Effector memory CD4-positive, alpha-beta T cell (primary cell): Measurements from ENCODE around the gene DDX24.

ENCODE experiments used
- DNase-seq, 3 donors: peaks; one replicate each; pipeline ENCODE4 v3.0.0-alpha.2; 2020
- H3K27ac ChIP-seq: 2 replicates; pipeline ENCODE4 v1.7.0; 2013; ENCODE audit warnings: mild to moderate bottlenecking, low read length, moderate library complexity; ENCODE audit not compliant: insufficient read depth, poor library complexity, severe bottlenecking
- H3K27me3 ChIP-seq: replicated peaks from 2 replicates; pipeline ENCODE4 v1.7.0; 2013; ENCODE audit warnings: mild to moderate bottlenecking, low read length; ENCODE audit not compliant: insufficient read depth, control insufficient read depth, poor library complexity, severe bottlenecking
- H3K36me3 ChIP-seq: 2 replicates; pipeline ENCODE4 v1.7.0; 2013; ENCODE audit warnings: mild to moderate bottlenecking, low read length, moderate library complexity; ENCODE audit not compliant: control insufficient read depth, insufficient read depth
- H3K4me1 ChIP-seq: 2 replicates; pipeline ENCODE4 v1.7.0; 2013; ENCODE audit warnings: low read length, mild to moderate bottlenecking; ENCODE audit not compliant: control insufficient read depth, insufficient read depth, poor library complexity, severe bottlenecking
- H3K4me3 ChIP-seq: 2 replicates; pipeline ENCODE4 v1.7.0; 2013; ENCODE audit warnings: low read length, low read depth, mild to moderate bottlenecking; ENCODE audit not compliant: insufficient read depth, poor library complexity, severe bottlenecking
- H3K9me3 ChIP-seq: 2 replicates; pipeline ENCODE4 v1.7.0; 2013; ENCODE audit warnings: mild to moderate bottlenecking, low read length, moderate library complexity; ENCODE audit not compliant: control insufficient read depth

Gene DDX24

GRCh38 chr14:94018308-94018707 lies 62.7 kb downstream of the DDX24 start:
- H3K27ac ChIP-seq, result no peak overlapping the region

DNA sequence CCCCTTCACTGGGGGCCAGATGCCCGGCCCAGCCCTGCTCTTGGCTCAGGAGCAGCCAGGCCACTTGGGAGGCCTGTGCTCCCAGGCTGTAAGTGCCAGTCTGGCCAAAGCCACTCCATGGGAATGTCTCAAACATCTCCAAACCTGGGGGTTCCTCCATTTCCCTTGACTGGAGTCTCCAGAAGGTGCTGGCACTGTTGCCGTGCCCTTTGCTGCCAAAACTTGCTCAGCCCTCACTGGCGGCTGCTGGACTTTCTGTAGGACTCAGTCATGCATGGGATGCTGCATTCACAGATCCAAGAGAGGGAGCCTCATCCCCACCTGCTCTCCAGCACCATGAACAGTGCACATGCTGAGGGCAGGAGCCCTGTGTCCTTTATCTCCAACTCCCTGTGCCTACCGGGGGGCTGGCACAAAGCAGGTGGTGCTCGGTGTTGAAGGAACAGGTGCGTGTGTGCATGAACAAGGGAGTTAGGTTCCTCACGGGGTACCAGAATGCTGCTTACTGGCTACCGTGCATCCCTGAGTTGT lies 64.5 kb downstream of the DDX24 start:
- H3K4me3 ChIP-seq, result no peak overlapping the region
- no peak for DNase-seq
- no peaks in the 10 kb centered on the region for H3K9me3 ChIP-seq
- H3K36me3 ChIP-seq, result no peaks in the 10 kb centered on the region
- no peaks in the 10 kb centered on the region for H3K27me3 ChIP-seq
- H3K4me1 ChIP-seq, result peaks cover 8% of the 10 kb centered on the region
- H3K27ac ChIP-seq, result no peak overlapping the region

More at GRCh38 chr14:94018308-94018707, 62.7 kb downstream of the DDX24 start:
- Histone ChIP-seq H3K36me3 (no peaks in the 10 kb centered on the region), H3K27me3 (no peaks in the 10 kb centered on the region), H3K9me3 (no peaks in the 10 kb centered on the region), H3K4me1 (no peaks in the 10 kb centered on the region), H3K4me3 (no peak overlapping the region)
- no peak for DNase-seq

GRCh38 chr14:94015223-94015622 lies 65.8 kb downstream of the DDX24 start:
- Histone ChIP-seq H3K4me1 (peaks cover 16% of the 10 kb centered on the region), H3K9me3 (no peaks in the 10 kb centered on the region), H3K27ac (no peak overlapping the region), H3K27me3 (no peaks in the 10 kb centered on the region), H3K4me3 (no peak overlapping the region), H3K36me3 (no peaks in the 10 kb centered on the region)
- no peak for DNase-seq

DNA sequence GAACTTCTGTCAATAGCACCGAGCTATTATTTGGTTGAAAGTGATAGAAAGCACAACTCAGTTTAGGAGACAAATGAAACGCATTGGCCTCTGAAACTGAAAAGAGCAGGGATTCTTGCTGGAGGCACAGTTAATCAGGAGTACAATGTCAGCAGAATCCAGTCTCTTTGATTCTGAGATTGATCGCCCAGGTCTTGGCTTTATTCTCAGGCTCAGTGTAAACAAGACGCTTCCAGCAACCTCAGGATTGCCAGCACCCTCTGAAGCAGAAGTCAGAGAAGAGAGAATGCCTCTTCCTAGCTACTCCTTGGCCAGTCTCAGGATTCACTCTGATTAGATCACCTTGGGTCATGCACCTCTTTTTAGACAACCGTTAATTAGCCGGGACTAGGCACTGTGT lies 66.6 kb downstream of the DDX24 start:
- Histone ChIP-seq H3K9me3 (no peaks in the 10 kb centered on the region), H3K4me1 (peaks cover 19% of the 10 kb centered on the region), H3K27ac (no peak overlapping the region), H3K36me3 (no peaks in the 10 kb centered on the region), H3K27me3 (no peaks in the 10 kb centered on the region), H3K4me3 (no peak overlapping the region)
- DNase-seq, result no peak

- Histone ChIP-seq H3K27ac (no peak overlapping the region), H3K4me1 (peaks cover 30% of the 10 kb centered on the region), H3K27me3 (no peaks in the 10 kb centered on the region), H3K4me3 (no peak overlapping the region), H3K36me3 (no peaks in the 10 kb centered on the region), H3K9me3 (no peaks in the 10 kb centered on the region)
- no peak for DNase-seq
These were observed 69.2 kb downstream of the DDX24 start for GRCh38 chr14:94011795-94012194.

DNA sequence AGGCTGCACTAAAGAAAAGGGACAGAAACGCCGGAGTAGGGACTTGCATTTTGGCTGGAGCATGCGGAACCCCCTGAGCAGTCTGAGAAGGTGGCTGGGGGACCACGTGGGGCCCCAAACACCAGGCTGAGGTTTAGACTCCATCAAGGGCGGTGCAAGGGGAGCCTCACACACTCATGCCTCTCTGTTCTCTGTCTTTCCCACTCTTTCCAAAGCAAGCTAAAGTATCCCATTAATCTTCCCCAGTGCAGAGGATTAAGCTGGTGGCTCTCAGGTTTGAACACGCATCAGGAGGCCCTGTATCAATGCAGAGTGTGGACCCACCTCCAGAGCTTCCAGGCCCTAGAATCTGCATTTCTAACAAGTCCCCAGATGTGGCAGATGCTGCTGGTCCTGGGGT lies 70.4 kb downstream of the DDX24 start:
- no peak overlapping the region for H3K27ac ChIP-seq
- no peaks in the 10 kb centered on the region for H3K27me3 ChIP-seq
- no peak overlapping the region for H3K4me3 ChIP-seq
- no peaks in the 10 kb centered on the region for H3K36me3 ChIP-seq
- DNase-seq, result no peak
- H3K9me3 ChIP-seq, result no peaks in the 10 kb centered on the region
- H3K4me1 ChIP-seq, result peaks cover 30% of the 10 kb centered on the region

GRCh38 chr14:94009767-94010166 lies 71.2 kb downstream of the DDX24 start:
- DNase-seq, result no peak
- Histone ChIP-seq H3K27me3 (no peaks in the 10 kb centered on the region), H3K9me3 (no peaks in the 10 kb centered on the region), H3K27ac (no peak overlapping the region), H3K4me3 (no peak overlapping the region), H3K4me1 (peaks cover 30% of the 10 kb centered on the region), H3K36me3 (no peaks in the 10 kb centered on the region)

GRCh38 chr14:94008234-94008633 lies 72.8 kb downstream of the DDX24 start:
- Histone ChIP-seq H3K27me3 (no peaks in the 10 kb centered on the region), H3K4me1 (peaks cover 30% of the 10 kb centered on the region), H3K27ac (no peak overlapping the region), H3K4me3 (no peak overlapping the region), H3K36me3 (no peaks in the 10 kb centered on the region), H3K9me3 (no peaks in the 10 kb centered on the region)
- no peak for DNase-seq

DNA sequence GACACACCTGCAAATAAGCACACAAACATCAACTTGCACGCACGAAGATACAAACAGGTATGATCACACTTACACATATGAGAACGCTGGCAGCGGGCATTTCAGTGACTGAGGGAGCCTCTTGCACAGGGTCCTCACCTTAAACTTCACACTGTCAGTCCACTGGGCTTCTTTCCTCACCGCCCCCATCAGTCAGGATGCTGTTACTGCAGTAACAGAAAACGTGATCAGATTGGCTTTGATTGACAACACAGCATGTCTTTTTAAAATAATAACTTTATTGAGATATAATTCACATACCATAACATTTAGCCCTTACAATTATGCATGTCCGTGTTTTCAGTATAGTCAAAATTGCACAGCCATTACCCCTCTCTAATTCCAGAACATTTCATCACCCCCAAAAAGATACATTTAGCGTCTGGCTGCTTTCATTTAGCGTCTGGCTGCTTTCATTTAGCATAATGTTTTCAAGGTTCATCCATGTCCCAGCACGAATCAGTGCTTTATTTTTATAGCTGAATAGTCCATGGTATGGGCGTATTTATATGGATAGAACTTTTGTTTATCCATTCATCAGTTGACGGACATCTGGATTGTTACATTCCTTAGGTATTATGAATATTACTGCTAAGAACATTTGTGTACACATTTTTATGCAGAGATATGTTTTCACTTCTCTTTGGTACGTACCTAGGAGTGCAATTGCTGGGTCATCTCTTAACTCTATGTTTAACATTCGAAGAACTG lies 75.5 kb downstream of the DDX24 start:
- no peak for DNase-seq
- Histone ChIP-seq H3K27me3 (no peaks in the 10 kb centered on the region), H3K36me3 (no peaks in the 10 kb centered on the region), H3K4me3 (no peak overlapping the region), H3K27ac (no peak overlapping the region), H3K4me1 (peaks cover 13% of the 10 kb centered on the region), H3K9me3 (no peaks in the 10 kb centered on the region)

DNA sequence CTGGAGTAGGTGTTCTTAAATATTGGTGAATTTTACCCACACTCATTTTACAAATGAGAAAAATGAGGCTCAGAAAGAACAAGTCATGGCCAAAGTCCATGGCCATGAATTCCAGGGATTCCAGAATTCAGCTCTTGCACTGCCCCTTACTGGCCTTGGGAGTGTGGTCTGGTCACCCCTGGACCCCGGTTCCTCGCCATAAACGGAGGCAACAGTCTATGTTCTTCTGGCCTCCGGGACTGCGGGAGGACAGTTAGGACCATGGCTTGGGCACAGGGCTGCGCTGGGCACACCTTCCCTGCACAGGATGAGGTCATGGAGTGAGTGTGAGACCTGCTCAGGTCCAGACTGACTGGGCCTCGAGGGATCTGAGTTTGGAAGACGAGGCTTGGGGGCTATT lies 77.0 kb downstream of the DDX24 start:
- H3K9me3 ChIP-seq, result no peaks in the 10 kb centered on the region
- DNase-seq, result no peak
- no peaks in the 10 kb centered on the region for H3K27me3 ChIP-seq
- H3K27ac ChIP-seq, result no peak overlapping the region
- H3K4me3 ChIP-seq, result no peak overlapping the region
- peaks cover 11% of the 10 kb centered on the region for H3K4me1 ChIP-seq
- H3K36me3 ChIP-seq, result no peaks in the 10 kb centered on the region
